DOHH2 (cell line): ENCODE data around the gene ABHD17C.

ENCODE experiments used
- H3F3A ChIP-seq: fragments of 200-600 bp; sonication (generic), shearing (Covaris generic); 2 replicates; pipeline ENCODE4 v1.6.0; 2016; ENCODE audit warnings: antibody characterized with exemption, mild to moderate bottlenecking; ENCODE audit not compliant: control insufficient read depth, insufficient read depth
- H3K27ac ChIP-seq: fragments of 200-600 bp; sonication (generic); 2 replicates; pipeline ENCODE4 v1.5.1; 2014; ENCODE audit warnings: low read depth, mild to moderate bottlenecking, low read length, moderate library complexity
- H3K27me3 ChIP-seq: fragments of 200-600 bp; sonication (generic); 2 replicates; pipeline ENCODE4 v1.6.1; 2014; ENCODE audit warnings: mild to moderate bottlenecking, low read length, mixed read lengths; ENCODE audit not compliant: control insufficient read depth
- H3K36me3 ChIP-seq: fragments of 200-600 bp; sonication (generic); 2 replicates; pipeline ENCODE4 v1.6.1; 2014; ENCODE audit warnings: mild to moderate bottlenecking, low read length, moderate library complexity, mixed read lengths; ENCODE audit not compliant: control insufficient read depth
- H3K4me1 ChIP-seq: fragments of 200-600 bp; sonication (generic); 2 replicates; pipeline ENCODE4 v1.6.1; 2014; ENCODE audit warnings: mild to moderate bottlenecking, low read length, mixed read lengths; ENCODE audit not compliant: control insufficient read depth
- H3K4me2 ChIP-seq: fragments of 200-600 bp; sonication (generic); 2 replicates; pipeline ENCODE4 v1.6.0; 2014; ENCODE audit warnings: mild to moderate bottlenecking, low read length, moderate library complexity
- H3K4me3 ChIP-seq: fragments of 200-600 bp; sonication (generic); 2 replicates; pipeline ENCODE4 v1.5.1; 2014; ENCODE audit warnings: mild to moderate bottlenecking, low read length, mixed read lengths
- H3K79me2 ChIP-seq: fragments of 200-600 bp; sonication (generic); 2 replicates; pipeline ENCODE4 v1.6.1; 2014; ENCODE audit warnings: mild to moderate bottlenecking, low read length, mixed read lengths; ENCODE audit not compliant: control insufficient read depth
- H3K9me2 ChIP-seq: fragments of 200-600 bp; sonication (generic); replicated peaks from 2 replicates; pipeline ENCODE4 v1.6.1; 2014; ENCODE audit warnings: mild to moderate bottlenecking, low read length, mixed read lengths; ENCODE audit not compliant: control insufficient read depth
- H3K9me3 ChIP-seq: fragments of 200-600 bp; sonication (generic); 2 replicates; pipeline ENCODE4 v1.6.1; 2014; ENCODE audit warnings: antibody characterized with exemption, low read length, mixed read lengths; ENCODE audit not compliant: control insufficient read depth, insufficient read depth
- H4K20me1 ChIP-seq: fragments of 200-600 bp; sonication (generic); 2 replicates; pipeline ENCODE4 v1.6.0; 2014; ENCODE audit warnings: low read depth, mild to moderate bottlenecking, antibody characterized with exemption, low read length, moderate library complexity; ENCODE audit not compliant: control insufficient read depth, insufficient read depth
- CTCF ChIP-seq: fragments of 200-600 bp; sonication (generic); IDR thresholded peaks from one replicate; pipeline ENCODE4 v1.5.1; 2014; ENCODE audit warnings: antibody characterized with exemption, mild to moderate bottlenecking, low read depth, low read length; ENCODE audit not compliant: poor library complexity, severe bottlenecking
- EZH2phosphoT487 ChIP-seq: fragments of 200-600 bp; sonication (generic); IDR thresholded peaks from 2 replicates; pipeline ENCODE4 v1.6.1; 2017; ENCODE audit warnings: borderline replicate concordance, mild to moderate bottlenecking, antibody characterized with exemption, low read length, moderate library complexity, mixed read lengths

The ABHD17C gene

GRCh38 chr15:80778964-80779657, 84.0 kb downstream of the ABHD17C start, which contains the start of gene CEMIP:
Gene CEMIP, plus strand, starts transcription at chr15:80779370. Its CDS starts 94,510 bp downstream, at chr15:80873880.
- no peak within 1 kb of the TSS for H3K27ac ChIP-seq
- no peak within 1 kb of the TSS for H3K4me3 ChIP-seq
- no peaks in the 10 kb centered on the region for H3K79me2 ChIP-seq
- no peaks in the 10 kb centered on the region for H3F3A ChIP-seq
- H3K36me3 ChIP-seq, result no peaks in the 10 kb centered on the region
- no peaks in the 10 kb centered on the region for H3K9me2 ChIP-seq
- no peaks in the 10 kb centered on the region for H3K9me3 ChIP-seq
- no peak within 1 kb of the TSS for H3K4me2 ChIP-seq
- peaks cover 27% of the 10 kb centered on the region for H3K27me3 ChIP-seq
- TF ChIP-seq CTCF (peak; percentile 47), EZH2phosphoT487 (no peak)
- H3K4me1 ChIP-seq, result no peaks in the 10 kb centered on the region
- H4K20me1 ChIP-seq, result no peaks in the 10 kb centered on the region

- Histone ChIP-seq H3F3A (no peaks in the 10 kb centered on the region), H3K27me3 (peaks cover 32% of the 10 kb centered on the region), H3K9me3 (no peaks in the 10 kb centered on the region), H3K4me3 (no peak overlapping the region), H3K4me1 (no peaks in the 10 kb centered on the region), H3K9me2 (no peaks in the 10 kb centered on the region), H4K20me1 (no peaks in the 10 kb centered on the region), H3K4me2 (no peak overlapping the region), H3K36me3 (no peaks in the 10 kb centered on the region), H3K79me2 (no peaks in the 10 kb centered on the region), H3K27ac (no peak overlapping the region)
- TF ChIP-seq EZH2phosphoT487 (no peak), CTCF (no peak)
Measured at GRCh38 chr15:80779658-80780415, 84.7 kb downstream of the ABHD17C start.

- Histone ChIP-seq H3K9me3 (no peaks in the 10 kb centered on the region), H3K27ac (no peak overlapping the region), H3K4me3 (no peak overlapping the region), H3K4me2 (no peak overlapping the region), H3K9me2 (no peaks in the 10 kb centered on the region), H3K36me3 (no peaks in the 10 kb centered on the region), H3F3A (no peaks in the 10 kb centered on the region), H3K27me3 (peaks cover 32% of the 10 kb centered on the region), H3K79me2 (no peaks in the 10 kb centered on the region), H3K4me1 (no peaks in the 10 kb centered on the region), H4K20me1 (no peaks in the 10 kb centered on the region)
- TF ChIP-seq CTCF, result no peak
- TF ChIP-seq EZH2phosphoT487, result no peak
Measured at GRCh38 chr15:80780416-80781221, 85.5 kb downstream of the ABHD17C start.
